Measurements from ENCODE around the gene GJB5. TPM values are rescaled to one million over a fixed set of nuclear protein-coding genes. Genes with fewer than 3 reads are reported as not detected.

Gene GJB5
- total RNA-seq, 4 donors from 2014 or later: not detected

DNA sequence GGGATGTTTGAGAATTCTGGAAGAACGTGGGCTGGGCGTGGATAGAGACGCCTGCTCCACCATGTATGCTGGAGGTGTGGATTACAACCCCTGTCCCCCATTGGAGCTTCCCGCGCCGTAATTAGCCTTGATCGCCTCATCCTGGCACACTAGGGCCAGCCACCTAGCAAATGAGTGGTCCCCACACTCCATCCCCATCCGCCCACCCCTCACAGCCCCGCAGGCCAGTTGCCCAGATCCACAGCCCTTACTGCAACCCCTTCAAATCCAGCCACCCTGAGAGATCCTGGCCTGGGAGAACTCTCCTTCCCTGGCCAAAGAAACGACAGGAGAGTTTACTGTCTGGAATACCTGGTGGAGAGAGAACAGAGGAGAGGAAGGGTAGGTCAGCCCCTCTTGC, 37.6 kb downstream of the GJB5 start:
- DNase-seq (ENCODE audit: extremely low spot score): no peak
- 60% methylated on average over 9 of the region's 10 CpGs for WGBS
- TF ChIP-seq POLR2A (IDR thresholded peaks at IDR 0.05; ENCODE audit: low read depth) (no peak), EP300 (IDR thresholded peaks at IDR 0.05) (no peak), POLR2AphosphoS5 (IDR thresholded peaks at IDR 0.05) (no peak)
- TF ChIP-seq, protein P1, sequence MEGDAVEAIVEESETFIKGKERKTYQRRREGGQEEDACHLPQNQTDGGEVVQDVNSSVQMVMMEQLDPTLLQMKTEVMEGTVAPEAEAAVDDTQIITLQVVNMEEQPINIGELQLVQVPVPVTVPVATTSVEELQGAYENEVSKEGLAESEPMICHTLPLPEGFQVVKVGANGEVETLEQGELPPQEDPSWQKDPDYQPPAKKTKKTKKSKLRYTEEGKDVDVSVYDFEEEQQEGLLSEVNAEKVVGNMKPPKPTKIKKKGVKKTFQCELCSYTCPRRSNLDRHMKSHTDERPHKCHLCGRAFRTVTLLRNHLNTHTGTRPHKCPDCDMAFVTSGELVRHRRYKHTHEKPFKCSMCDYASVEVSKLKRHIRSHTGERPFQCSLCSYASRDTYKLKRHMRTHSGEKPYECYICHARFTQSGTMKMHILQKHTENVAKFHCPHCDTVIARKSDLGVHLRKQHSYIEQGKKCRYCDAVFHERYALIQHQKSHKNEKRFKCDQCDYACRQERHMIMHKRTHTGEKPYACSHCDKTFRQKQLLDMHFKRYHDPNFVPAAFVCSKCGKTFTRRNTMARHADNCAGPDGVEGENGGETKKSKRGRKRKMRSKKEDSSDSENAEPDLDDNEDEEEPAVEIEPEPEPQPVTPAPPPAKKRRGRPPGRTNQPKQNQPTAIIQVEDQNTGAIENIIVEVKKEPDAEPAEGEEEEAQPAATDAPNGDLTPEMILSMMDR (IDR thresholded peaks at IDR 0.05): no peak

DNA sequence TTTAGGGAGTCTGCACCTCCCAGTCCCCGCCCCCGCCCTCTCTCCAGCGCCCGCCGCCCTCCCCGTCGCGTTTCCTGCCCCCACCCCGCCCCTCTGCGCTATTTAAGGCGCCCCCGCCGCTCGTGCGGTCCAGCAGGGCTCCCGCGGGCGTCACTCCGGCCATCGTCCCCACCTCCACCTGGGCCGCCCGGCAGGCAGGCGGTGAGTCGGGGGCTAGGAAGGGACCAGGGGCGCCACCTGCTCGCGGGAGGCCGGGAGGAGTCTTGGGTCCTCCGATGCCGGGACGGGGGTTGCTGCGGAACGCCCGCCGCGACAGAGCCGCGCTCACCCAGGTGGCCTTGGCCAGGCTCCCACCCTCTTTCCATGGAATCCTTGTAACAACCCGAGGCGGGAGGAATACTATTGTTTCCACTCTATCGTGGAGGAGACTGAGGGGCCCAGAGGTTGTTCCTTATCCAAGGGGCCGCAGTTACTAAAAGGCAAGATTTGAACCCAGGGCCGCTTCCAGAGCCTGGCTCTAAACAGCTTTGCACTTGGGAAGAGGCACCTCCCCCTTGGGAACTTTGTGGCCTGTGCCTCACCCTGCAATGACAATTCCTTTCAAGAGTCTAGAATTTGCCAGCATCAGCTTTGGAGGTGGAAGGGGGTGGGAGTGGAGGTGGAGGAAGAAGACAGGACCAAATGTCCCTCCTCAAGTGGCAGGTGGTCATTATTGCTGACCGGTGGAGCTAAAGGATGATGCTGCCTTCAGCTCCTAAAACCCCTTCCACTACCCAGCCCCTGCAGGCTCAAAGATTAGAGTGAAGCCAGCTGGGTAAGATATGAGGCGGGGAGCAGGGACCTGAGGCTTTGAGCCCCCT, 38.3 kb downstream of the GJB5 start, which contains the start of gene GJA4:
Gene GJA4, plus strand, starts transcription at position 132 of the 860 bp plus-strand sequence. CDS start 1,215 bp downstream, outside the sequence.
- intact Hi-C loops (cut with DNase I): no loop called here
- WGBS: 18% methylated on average over 23 of the region's 45 CpGs
- peak within 1 kb of the TSS; percentile 47 to 61 (median 52) for H3K27ac ChIP-seq (replicated peaks in 1 of 4)

More for the DNA sequence above, 37.6 kb downstream of the GJB5 start:
- H3K27ac ChIP-seq (replicated peaks in 1 of 4): peak overlapping the region; percentile 47 to 61 (median 52)
- intact Hi-C loops (cut with DNase I): no loop called here
- peaks cover 0 to 47% (median 4%) of the 10 kb centered on the region in 4 donors for H3K27me3 ChIP-seq
- peaks cover 0 to 35% (median 20%) of the 10 kb centered on the region in 4 donors for H3K36me3 ChIP-seq
- H3K9me3 ChIP-seq: peaks cover 0 to 6% (median 0%) of the 10 kb centered on the region in 4 donors
- H3K4me3 ChIP-seq: peak overlapping the region; percentile 44 to 57 (median 47)
- H3K4me1 ChIP-seq: peaks cover 8 to 13% (median 10%) of the 10 kb centered on the region in 4 donors

DNA sequence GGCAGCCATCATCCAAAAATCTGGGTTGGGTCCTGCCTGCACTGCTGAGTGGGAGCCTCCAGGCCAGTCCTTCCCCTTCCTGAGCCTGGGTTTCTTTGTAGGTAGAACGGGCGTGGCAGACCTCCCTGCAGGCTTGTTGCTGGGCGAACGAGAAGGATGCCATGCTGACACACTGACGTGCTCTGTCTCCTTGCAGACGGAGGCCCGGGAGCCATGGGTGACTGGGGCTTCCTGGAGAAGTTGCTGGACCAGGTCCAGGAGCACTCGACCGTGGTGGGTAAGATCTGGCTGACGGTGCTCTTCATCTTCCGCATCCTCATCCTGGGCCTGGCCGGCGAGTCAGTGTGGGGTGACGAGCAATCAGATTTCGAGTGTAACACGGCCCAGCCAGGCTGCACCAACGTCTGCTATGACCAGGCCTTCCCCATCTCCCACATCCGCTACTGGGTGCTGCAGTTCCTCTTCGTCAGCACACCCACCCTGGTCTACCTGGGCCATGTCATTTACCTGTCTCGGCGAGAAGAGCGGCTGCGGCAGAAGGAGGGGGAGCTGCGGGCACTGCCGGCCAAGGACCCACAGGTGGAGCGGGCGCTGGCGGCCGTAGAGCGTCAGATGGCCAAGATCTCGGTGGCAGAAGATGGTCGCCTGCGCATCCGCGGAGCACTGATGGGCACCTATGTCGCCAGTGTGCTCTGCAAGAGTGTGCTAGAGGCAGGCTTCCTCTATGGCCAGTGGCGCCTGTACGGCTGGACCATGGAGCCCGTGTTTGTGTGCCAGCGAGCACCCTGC, 39.3 kb downstream of the GJB5 start:
- Histone ChIP-seq H3K9me3 (no peaks in the 10 kb centered on the region), H3K27ac (replicated peaks in 1 of 4) (peak overlapping the region in 3 of 4 donors; percentile 47 to 61 (median 49)), H3K4me1 (peaks cover 4 to 13% (median 10%) of the 10 kb centered on the region in 4 donors), H3K27me3 (peaks cover 0 to 47% (median 4%) of the 10 kb centered on the region in 4 donors), H3K4me3 (peak overlapping the region; percentile 44 to 57 (median 47)), H3K36me3 (peaks cover 0 to 40% (median 27%) of the 10 kb centered on the region in 4 donors)
- no peak for DNase-seq (ENCODE audit: extremely low spot score)
- WGBS: 92% methylated on average over 35 of the region's 40 CpGs
- intact Hi-C loops (cut with DNase I): no loop called here
- TF ChIP-seq, protein P1 (IDR thresholded peaks at IDR 0.05): no peak
- no peak for TF ChIP-seq POLR2A (IDR thresholded peaks at IDR 0.05; ENCODE audit: low read depth)
- TF ChIP-seq POLR2AphosphoS5 (IDR thresholded peaks at IDR 0.05): no peak
- TF ChIP-seq EP300 (IDR thresholded peaks at IDR 0.05): no peak

More for the DNA sequence above, 38.3 kb downstream of the GJB5 start, which contains the start of gene GJA4:
- Histone ChIP-seq H3K36me3 (peaks cover 0 to 40% (median 26%) of the 10 kb centered on the region in 4 donors), H3K4me3 (peak within 1 kb of the TSS; percentile 44 to 57 (median 47)), H3K4me1 (peaks cover 4 to 13% (median 10%) of the 10 kb centered on the region in 4 donors), H3K27me3 (peaks cover 0 to 47% (median 4%) of the 10 kb centered on the region in 4 donors), H3K9me3 (peaks cover 0 to 6% (median 0%) of the 10 kb centered on the region in 4 donors)
- TF ChIP-seq POLR2AphosphoS5 (IDR thresholded peaks at IDR 0.05) (peak in 1 of 2 donors; percentile 63), POLR2A (IDR thresholded peaks at IDR 0.05; ENCODE audit: low read depth) (no peak), EP300 (IDR thresholded peaks at IDR 0.05) (no peak)
- TF ChIP-seq, protein P1 (IDR thresholded peaks at IDR 0.05): no peak
- DNase-seq (ENCODE audit: extremely low spot score): no peak

DNA sequence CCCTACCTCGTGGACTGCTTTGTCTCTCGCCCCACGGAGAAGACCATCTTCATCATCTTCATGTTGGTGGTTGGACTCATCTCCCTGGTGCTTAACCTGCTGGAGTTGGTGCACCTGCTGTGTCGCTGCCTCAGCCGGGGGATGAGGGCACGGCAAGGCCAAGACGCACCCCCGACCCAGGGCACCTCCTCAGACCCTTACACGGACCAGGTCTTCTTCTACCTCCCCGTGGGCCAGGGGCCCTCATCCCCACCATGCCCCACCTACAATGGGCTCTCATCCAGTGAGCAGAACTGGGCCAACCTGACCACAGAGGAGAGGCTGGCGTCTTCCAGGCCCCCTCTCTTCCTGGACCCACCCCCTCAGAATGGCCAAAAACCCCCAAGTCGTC, 39.9 kb downstream of the GJB5 start:
- intact Hi-C loops (cut with DNase I): no loop called here
- Histone ChIP-seq H3K4me1 (peaks cover 4 to 13% (median 10%) of the 10 kb centered on the region in 4 donors), H3K36me3 (peaks cover 0 to 40% (median 27%) of the 10 kb centered on the region in 4 donors), H3K27me3 (peaks cover 0 to 47% (median 4%) of the 10 kb centered on the region in 4 donors), H3K27ac (replicated peaks in 1 of 4) (peak overlapping the region in 2 of 4 donors; percentile 28 to 49), H3K9me3 (no peaks in the 10 kb centered on the region), H3K4me3 (peak overlapping the region; percentile 44 to 57 (median 47))
- whole genome bisulfite sequencing: 87% methylated on average over 12 of the region's 12 CpGs
- TF ChIP-seq, protein P1 (IDR thresholded peaks at IDR 0.05): no peak
- TF ChIP-seq POLR2AphosphoS5 (IDR thresholded peaks at IDR 0.05): no peak
- no peak for TF ChIP-seq EP300 (IDR thresholded peaks at IDR 0.05)
- TF ChIP-seq POLR2A (IDR thresholded peaks at IDR 0.05; ENCODE audit: low read depth): no peak
- DNase-seq (ENCODE audit: extremely low spot score): no peak

All from esophagus muscularis mucosa (tissue), 4 donors.